Activated naive CD4-positive, alpha-beta T cell treated with anti-CD3 and anti-CD28 coated beads, Interleukin-2, amount 50 U/mL, for 72 hours (primary cell): ENCODE measurements around the gene SAA1. TPM values are rescaled to one million over a fixed set of nuclear protein-coding genes. Genes with fewer than 3 reads are reported as not detected.
"Not testable (repeated sequence)": the region's sequence is repeated elsewhere in the genome, so short reads cannot be mapped to it uniquely, and the experiment has no call there.

ENCODE experiments used
- ATAC-seq, 2 donors: fragments of 150-1000 bp; cut with Tn5 transposase; 2 replicates each; pipeline ENCODE4 v1.10.0; 2021; ENCODE audit warnings: mild to moderate bottlenecking in 2 of 2, moderate library complexity in 2 of 2
- DNase-seq, 2 donors: peaks; one replicate each; pipeline ENCODE4 v3.0.0; 2021 to 2022; ENCODE audit warnings: low spot score in 2 of 2
- H3K27ac Mint-ChIP-seq, 2 donors: one replicate each; pipeline ENCODE4 v1.8.0; 2022; ENCODE audit warnings: mild to moderate bottlenecking in 2 of 2, mixed read lengths in 2 of 2
- H3K36me3 Mint-ChIP-seq, 2 donors: one replicate each; pipeline ENCODE4 v1.8.0; 2022; ENCODE audit warnings: mixed read lengths in 2 of 2
- H3K9me3 Mint-ChIP-seq, 2 donors: one replicate each; pipeline ENCODE4 v1.8.0; 2022; ENCODE audit warnings: mixed read lengths in 2 of 2
- total RNA-seq, 2 donors: library from RNA; stranded (reverse); gene quantifications; one replicate each; pipeline ENCODE4 v1.2.3, GENCODE V29; 2022

SAA1 gene
- total RNA-seq, 2 donors from 2014 or later, result not detected

DNA sequence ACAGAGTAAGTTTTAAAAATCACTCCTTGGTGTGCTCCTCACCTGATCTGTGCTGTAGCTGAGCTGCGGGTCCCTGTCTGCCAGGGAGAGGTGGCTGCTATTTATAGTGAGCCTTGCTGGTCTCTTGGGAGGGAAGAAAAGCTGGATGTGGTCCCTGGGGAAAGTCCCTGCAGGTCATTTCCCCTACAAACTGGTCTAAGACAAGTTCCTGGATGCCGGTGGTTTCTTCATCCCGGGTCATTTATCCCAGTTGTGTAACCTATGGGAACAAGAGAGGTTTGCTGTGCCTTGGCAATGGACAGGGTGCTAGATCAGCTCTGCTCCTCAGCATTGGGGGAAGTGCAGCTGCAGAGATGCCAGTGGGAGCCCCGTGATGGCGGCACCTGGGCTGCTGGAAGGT is 17.5 kb upstream of the SAA1 start, which contains the start of gene SAA2:
TSS of gene SAA2 (minus strand) at position 108 of the 400 bp plus-strand sequence. CDS start 657 bp downstream, outside the sequence.
- ATAC-seq, result no peak
- Mint-ChIP-seq H3K9me3 (no peaks in the 10 kb centered on the region), H3K36me3 (no peaks in the 10 kb centered on the region), H3K27ac (no peak within 1 kb of the TSS)
- DNase-seq, result no peak

GRCh38 chr11:18253233-18253632 is 12.8 kb upstream of the SAA1 start:
- H3K9me3 Mint-ChIP-seq, result no peaks in the 10 kb centered on the region
- no peak for ATAC-seq
- DNase-seq, result no peak
- no peak overlapping the region for H3K27ac Mint-ChIP-seq
- no peaks in the 10 kb centered on the region for H3K36me3 Mint-ChIP-seq

DNA sequence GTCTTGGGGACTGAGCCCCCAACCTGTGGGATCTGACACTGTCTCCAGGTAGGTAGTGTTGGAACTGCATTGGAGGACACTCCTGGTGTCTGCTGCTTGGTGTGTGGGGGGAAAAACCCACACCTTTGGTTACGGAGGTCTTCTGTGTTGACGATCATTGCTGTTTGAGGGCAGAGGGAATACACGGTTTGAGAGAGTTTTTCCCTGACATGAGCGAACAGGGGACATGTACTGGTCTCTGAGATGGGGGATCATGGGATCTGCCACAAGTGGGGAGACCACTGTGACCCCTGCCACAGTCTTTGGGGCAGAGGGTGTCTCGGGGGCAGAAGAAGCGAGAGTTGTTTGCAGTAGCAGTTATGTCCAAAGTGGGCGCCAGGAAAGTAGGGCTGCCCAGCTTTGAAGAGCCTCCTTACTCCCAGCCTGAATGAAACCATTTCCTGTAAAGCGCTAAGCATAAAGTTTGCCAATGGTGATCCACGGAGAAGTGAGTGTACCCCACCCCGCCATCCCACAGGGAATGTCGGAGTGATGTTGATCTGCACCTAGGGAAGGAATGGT is 12.2 kb upstream of the SAA1 start:
- ATAC-seq (no peak), DNase-seq (no peak)
- no peaks in the 10 kb centered on the region for H3K9me3 Mint-ChIP-seq
- H3K27ac Mint-ChIP-seq, result no peak overlapping the region
- no peaks in the 10 kb centered on the region for H3K36me3 Mint-ChIP-seq

GRCh38 chr11:18254781-18255361 is 11.2 kb upstream of the SAA1 start:
- no peak overlapping the region for H3K27ac Mint-ChIP-seq
- no peak for ATAC-seq
- H3K36me3 Mint-ChIP-seq, result no peaks in the 10 kb centered on the region
- H3K9me3 Mint-ChIP-seq, result no peaks in the 10 kb centered on the region
- DNase-seq, result no peak

DNA sequence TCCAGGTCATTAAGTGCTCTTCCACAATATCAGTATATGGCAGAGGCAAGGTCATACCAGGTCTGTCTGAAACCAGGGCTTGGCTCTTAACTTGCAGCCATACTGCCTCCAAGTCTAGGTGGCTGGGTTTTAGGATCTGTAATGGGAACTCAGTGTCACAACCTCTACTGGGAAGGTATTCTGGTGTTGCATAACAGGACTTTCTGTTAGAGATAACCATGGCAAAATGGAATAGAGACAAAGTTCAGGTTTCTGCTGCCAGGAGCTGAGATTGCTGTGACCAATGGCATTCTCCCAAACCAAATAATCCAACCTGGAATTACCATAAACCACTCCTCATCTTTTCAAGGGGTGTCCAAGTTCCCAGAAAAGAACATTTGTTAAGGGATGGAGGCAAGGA is 6.8 kb upstream of the SAA1 start:
- no peaks in the 10 kb centered on the region for H3K36me3 Mint-ChIP-seq
- H3K27ac Mint-ChIP-seq, result no peak overlapping the region
- no peak for DNase-seq
- no peak for ATAC-seq
- H3K9me3 Mint-ChIP-seq, result no peaks in the 10 kb centered on the region

DNA sequence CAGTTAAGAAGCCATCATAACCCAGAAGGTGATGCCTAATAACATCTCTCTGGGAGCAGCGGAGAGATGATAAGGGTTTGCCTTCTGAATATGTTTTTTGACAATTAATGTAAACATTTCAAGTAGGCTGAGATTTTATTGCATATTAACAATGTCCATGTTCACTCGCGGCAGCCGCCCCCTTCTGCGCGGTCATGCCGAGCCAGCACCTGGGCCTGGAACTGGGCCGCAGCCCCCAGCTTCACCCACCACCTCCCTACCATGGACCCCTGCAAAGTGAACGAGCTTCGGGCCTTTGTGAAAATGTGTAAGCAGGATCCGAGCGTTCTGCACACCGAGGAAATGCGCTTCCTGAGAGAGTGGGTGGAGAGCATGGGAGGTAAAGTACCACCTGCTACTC is 4.3 kb upstream of the SAA1 start:
- no peak for DNase-seq
- Mint-ChIP-seq H3K27ac (no peak overlapping the region), H3K36me3 (no peaks in the 10 kb centered on the region), H3K9me3 (no peaks in the 10 kb centered on the region)
- no peak for ATAC-seq

DNA sequence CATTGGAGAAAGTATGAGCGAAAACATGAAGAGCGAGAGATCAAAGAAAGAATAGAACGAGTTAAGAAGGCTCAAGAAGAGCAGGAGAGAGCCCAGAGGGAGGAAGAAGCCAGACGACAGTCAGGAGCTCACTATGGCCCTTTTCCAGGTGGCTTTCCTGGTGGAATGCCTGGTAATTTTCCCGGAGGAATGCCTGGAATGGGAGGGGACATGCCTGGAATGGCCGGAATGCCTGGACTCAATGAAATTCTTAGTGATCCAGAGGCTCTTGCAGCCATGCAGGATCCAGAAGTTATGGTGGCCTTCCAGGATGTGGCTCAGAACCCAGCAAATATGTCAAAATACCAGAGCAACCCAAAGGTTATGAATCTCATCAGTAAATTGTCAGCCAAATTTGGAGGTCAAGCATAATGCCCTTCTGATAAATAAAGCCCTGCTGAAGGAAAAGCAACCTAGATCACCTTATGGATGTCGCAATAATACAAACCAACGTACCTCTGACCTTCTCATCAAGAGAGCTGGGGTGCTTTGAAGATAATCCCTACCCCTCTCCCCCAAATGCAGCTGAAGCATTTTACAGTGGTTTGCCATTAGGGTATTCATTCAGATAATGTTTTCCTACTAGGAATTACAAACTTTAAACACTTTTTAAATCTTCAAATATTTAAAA is 3.2 kb upstream of the SAA1 start:
- not testable (repeated sequence) for ATAC-seq, H3K27ac Mint-ChIP-seq, H3K9me3 Mint-ChIP-seq, DNase-seq, H3K36me3 Mint-ChIP-seq

DNA sequence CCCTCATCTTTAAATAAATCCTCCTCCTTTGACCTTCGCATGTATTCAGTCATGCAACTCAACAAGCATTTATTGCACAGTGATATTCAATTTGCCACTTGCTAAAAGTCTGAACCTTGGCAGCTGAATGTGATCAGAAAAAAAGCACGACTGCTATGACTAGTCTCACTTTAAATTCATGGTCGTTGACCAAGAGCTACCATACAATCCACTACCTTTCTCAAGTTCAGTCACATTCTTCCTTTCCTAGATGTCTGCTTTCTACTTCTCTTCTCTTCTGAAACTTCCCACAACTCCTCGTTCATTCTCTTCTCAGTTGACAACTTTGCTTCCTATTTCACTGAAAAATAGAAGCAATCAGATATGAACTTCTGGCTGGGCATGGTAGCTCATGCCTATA is 2.0 kb upstream of the SAA1 start:
- Mint-ChIP-seq H3K36me3 (no peaks in the 10 kb centered on the region), H3K27ac (peak overlapping the region in 1 of 2 donors; percentile 2), H3K9me3 (no peaks in the 10 kb centered on the region)
- ATAC-seq (no peak), DNase-seq (no peak)

DNA sequence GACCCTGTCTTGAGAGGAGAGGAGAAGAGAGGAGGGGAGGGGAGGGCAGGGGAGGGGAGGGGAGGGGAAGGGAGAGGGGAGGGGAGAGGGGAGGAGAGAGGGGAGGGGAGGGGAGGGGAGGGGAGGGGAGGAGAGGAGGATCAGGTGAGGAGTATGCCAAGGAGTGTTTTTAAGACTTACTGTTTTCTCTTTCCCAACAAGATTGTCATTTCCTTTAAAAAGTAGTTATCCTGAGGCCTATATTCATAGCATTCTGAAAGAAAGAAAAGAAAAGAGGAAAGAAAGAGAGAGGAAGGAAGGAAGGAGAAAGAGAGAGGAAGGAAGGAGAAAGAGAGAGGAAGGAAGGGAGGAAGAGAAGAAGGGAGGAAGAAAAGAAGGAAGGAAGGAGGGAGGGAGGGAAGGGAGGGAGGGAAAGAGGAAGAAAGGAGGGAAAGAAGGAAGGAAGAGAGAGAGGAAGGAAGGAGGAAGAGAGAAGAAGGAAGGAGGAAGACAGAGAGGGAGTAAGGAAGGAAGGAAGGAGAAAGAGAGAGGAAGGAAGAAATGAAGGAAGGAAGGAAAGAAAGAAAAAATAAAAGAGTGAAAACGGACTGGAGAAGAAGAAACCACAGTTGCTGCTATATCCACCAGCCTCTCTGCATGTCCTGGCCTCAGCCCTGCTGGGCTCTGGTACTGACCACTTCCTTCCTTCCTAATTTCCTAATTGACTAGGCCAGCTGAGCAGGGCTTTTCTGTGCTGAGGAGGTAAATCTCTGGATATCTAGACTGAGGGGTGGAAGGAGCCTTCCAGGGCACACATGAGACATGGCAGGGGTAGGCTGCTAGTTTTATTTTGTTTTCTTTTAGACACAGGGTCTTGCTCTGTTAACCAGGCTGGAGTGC is 1.1 kb upstream of the SAA1 start:
- H3K9me3 Mint-ChIP-seq, result no peaks in the 10 kb centered on the region
- no peak for ATAC-seq
- H3K27ac Mint-ChIP-seq, result peak overlapping the region in 1 of 2 donors; percentile 2
- DNase-seq, result no peak
- no peaks in the 10 kb centered on the region for H3K36me3 Mint-ChIP-seq

GRCh38 chr11:18267335-18268133 is 1.5 kb downstream of the SAA1 start:
- DNase-seq, H3K36me3 Mint-ChIP-seq, H3K9me3 Mint-ChIP-seq, H3K27ac Mint-ChIP-seq: not testable (repeated sequence)
- ATAC-seq, result peak; percentile 59 to 80

GRCh38 chr11:18269252-18269651 is 3.2 kb downstream of the SAA1 start:
- H3K27ac Mint-ChIP-seq, H3K36me3 Mint-ChIP-seq, DNase-seq, H3K9me3 Mint-ChIP-seq, ATAC-seq: not testable (repeated sequence)

DNA sequence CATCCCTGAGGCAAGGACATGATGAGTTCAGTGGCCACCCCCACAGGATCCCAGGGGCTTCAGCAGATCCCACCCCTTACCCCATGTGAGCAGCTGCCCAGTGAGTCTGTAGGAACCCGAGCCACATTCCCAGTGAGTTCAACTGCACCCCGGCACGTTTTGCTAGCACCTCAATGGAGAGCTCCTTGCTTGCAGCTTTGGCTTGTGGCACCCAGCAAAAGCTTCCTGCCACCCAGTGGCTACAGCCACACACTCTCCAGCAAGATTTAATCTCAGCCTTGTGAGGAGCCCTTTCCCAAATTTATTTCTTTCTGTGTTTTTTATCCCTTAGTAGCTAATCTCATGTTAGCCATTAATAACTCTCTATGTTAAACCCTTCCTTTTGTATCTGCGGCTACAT is 4.0 kb downstream of the SAA1 start:
- Mint-ChIP-seq H3K27ac (no peak overlapping the region), H3K9me3 (no peaks in the 10 kb centered on the region), H3K36me3 (peaks cover 0 to under 1% of the 10 kb centered on the region in 2 donors)
- ATAC-seq (no peak), DNase-seq (no peak)

DNA sequence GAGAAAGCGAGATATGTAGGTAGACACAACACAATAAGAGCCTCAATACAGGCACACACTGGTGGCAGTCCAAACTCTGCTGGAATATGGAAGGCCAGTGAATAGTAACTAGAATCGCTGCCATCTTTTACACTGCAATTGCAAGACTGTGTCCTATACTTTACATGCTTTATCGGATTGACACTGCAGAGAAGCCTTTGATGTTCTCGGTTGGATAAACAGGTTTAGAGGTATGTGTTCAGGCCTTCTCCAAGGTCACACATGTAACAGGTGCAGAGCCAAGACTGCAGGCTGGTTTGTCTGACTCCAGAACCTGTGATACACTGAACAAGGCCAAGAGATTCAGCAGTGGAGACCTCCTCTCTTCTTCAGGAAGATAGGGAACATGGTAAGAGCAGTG is 5.1 kb downstream of the SAA1 start:
- H3K9me3 Mint-ChIP-seq, result no peaks in the 10 kb centered on the region
- DNase-seq (no peak), ATAC-seq (no peak)
- no peak overlapping the region for H3K27ac Mint-ChIP-seq
- H3K36me3 Mint-ChIP-seq, result peaks cover 0 to 5% of the 10 kb centered on the region in 2 donors

GRCh38 chr11:18277565-18278271 is 11.7 kb downstream of the SAA1 start:
- ATAC-seq, result no peak

GRCh38 chr11:18280438-18281045 is 14.5 kb downstream of the SAA1 start:
- no peak for DNase-seq
- Mint-ChIP-seq H3K27ac (peak overlapping the region; percentile 3 to 88), H3K36me3 (peaks cover 5 to 13% of the 10 kb centered on the region in 2 donors), H3K9me3 (no peaks in the 10 kb centered on the region)
- peak in 1 of 2 donors; percentile 24 for ATAC-seq

More at GRCh38 chr11:18277565-18278271, 11.7 kb downstream of the SAA1 start:
- peak overlapping the region in 1 of 2 donors; percentile 1 for H3K27ac Mint-ChIP-seq
- peaks cover 0 to 13% of the 10 kb centered on the region in 2 donors for H3K36me3 Mint-ChIP-seq
- DNase-seq, result no peak
- H3K9me3 Mint-ChIP-seq, result no peaks in the 10 kb centered on the region
